IPS-11a (cell line): Measurements from ENCODE around the gene FBXO2.
A peak's percentile ranks its signal among the peaks of the same experiment; 100 is the strongest.
"Not testable (repeated sequence)": the region's sequence is repeated elsewhere in the genome, so short reads cannot be mapped to it uniquely, and the experiment has no call there.

Source experiments
- H3K4me3 ChIP-seq: one replicate; pipeline ENCODE4 v1.5.1; 2013; ENCODE audit warnings: low read depth, low read length, control low read depth

Gene FBXO2

DNA sequence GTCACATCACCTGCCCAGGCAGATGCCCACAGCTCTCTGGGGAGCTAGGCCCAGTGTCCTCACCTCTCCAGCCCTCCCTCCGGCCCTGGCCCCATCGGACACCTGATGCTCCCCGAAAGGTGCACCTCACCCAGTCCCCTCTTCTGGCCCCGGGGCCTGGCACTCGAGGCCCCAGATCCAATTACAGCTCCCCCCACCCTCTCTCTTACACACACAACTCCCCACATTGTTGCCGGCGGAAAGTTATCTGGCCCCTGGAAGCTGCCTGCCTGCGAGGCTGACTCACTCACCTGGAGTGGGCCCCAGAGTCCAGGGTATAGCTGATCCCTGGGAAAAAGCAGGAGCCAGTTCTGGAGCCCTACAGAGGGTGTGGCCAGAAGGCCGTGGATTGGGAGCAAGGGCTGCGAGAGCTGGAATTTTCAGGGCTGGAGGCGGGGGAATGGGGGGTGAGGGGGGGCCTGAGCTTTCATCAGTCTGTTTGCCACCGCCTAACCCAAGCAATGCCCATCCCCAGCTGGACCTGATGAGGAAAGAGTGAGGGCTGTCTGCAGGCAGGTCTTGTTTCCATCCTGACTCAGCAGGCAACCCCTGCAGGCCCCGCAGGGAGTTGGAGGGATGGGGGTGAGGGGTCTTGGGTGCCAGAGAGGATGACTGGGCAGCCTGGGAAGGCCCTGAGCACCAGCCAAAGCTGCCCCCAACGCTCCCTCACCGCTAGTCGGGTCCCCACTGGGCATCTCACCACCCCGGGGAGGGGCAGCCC lies 948 bp downstream of the FBXO2 start:
- H3K4me3 ChIP-seq = peak overlapping the region; percentile 51

DNA sequence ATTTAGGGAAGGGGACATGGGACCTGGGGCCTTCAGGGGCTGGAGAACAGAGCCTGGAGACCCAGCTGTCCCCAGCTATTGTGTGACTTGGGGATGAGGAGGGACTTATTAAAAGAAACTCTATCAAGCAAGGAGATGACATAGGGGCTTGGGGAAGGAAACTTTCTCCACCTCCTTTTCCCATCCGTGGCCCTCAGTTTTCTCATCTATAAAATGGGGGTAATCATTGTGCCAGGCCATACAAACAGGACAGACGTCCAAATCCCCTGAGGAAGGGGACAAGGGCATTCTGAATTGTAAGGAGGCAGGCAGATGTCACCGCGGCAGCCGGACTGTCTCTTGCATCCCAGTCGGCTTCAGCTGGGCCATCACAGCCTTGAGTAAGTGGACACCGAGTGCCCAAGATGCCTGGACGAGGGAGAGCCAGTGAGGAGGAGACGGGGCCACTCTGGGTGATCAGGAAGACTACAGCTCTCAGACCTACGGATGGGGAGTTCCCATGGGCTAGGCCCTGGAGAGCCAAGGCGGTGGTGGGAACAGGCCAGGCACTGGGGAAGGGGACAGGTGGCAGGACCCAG lies 1.9 kb downstream of the FBXO2 start:
- H3K4me3 ChIP-seq = no peak overlapping the region

DNA sequence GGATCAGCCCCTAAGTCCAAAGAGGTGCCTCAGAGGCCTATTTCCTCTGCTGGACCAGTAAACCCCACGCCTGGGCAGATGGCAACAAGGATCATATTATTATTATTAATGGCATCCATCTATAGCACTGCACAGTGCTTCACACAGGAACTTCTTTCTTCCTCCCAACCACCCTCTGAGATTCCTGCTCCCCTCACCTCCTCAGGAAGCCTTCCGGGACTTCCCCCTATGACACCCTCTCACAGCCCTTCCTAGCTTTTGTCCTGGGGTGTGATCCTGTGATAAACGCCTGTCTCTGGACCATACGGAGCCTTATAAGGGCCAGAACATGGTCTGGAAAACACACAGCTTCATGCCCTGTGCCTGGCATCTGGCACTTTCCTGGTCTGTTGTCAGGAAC lies 3.2 kb downstream of the FBXO2 start:
- H3K4me3 ChIP-seq = no peak overlapping the region

DNA sequence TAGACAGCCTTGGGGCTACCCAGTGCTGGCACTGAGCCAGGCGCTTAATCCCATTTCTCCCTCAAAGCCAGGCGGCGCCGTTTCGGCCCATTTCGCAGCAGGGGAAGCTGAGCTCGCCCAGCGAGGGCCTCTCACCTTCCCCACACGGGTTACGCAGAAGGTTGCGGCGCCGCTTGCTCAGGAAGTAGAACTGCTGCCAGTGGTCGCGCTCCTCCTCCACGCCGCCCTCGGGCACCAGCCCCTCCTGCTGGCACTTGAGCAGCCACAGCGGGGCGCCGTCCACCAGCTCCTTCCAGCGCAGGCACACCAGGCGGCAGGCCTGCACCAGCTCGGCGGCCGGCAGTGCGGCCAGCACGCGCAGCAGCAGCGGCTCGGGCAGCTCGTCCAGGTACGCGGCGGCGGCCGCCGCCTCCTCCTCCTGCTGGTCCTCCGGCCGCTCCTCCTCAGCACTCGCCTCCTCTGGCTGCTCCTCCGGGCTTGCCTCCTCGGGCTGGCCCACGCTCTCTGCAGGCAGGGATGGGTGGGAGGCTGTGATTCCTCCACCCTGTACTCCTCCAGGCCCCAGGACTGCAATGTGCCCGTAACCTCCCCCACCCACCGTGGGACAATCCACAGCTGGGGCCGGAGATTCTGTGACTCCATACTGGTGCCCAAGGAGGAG lies 3.8 kb downstream of the FBXO2 start:
- no peak overlapping the region for H3K4me3 ChIP-seq

DNA sequence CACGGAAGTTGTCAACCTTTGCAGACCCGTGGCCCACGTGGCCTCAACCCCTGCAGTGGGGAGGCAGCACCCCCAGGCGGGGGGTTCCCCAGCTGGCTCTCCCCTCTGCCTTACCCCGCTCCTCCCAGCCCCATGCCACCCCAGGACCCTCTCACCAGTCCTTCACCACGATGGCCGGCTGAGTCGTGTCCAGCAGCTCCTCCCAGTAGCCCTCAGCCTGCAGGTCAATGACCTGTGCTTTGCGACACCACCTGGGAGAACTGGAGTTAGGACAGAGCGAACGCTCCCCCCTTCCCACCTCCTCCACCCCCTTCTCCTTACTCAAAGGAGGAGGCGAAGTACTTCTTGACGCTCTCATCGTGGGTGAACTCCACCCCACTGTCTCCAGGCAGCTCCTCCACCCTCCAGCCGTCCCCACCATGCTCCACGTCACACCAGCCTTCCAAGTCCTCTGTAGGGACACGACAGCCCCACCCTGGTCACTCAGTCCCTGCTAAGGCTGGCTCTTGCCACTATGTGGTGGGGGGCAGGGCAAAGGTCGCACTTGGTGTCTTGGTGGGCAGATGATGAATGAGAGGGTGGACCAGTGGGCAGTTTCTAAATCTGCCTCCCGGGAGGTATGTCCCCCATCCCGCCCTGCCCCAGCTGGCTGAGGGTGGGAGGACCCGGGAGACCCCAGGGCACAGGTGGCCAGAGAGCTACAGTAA lies 4.5 kb downstream of the FBXO2 start:
- no peak overlapping the region for H3K4me3 ChIP-seq

DNA sequence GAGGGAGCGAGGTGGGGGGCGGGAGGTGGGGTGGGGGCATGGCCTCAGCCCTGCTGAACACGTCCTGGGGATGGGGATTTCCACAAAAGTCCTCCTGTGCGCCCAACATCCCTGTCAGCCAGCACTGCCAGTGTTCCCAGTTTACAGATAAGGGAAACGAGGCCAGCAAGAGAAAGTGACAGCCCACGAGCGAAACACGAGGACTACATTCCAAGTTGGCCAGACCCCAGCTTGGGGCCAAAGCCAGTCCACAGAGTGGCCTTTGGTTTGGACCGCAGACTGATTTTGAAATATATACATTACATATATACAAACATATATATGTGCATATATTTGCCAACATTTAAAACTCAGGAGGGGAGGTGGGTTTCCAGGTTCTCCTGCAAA lies 5.0 kb downstream of the FBXO2 start:
- no peak overlapping the region for H3K4me3 ChIP-seq

DNA sequence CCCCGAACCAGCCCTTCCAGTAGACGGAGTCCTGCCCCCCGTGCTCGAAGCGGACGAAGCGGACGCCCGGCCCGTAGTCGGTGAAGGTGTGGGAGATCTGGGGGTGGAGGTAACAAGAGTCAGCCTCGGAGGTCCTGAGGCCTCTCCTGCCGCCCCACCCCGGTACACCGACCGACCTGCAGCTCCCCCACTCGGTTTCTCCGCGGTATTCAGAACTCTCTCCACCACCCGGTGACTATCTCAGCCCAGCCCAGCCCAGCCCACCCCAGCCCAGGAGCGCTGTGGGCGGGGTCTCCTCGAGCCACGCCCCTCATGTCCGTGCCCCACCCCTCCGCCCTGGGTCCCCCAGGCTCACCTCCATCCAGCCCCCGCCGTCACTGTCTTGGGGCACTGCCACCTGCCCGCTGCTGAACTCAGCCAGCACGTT lies 5.5 kb downstream of the FBXO2 start:
- H3K4me3 ChIP-seq = no peak overlapping the region

DNA sequence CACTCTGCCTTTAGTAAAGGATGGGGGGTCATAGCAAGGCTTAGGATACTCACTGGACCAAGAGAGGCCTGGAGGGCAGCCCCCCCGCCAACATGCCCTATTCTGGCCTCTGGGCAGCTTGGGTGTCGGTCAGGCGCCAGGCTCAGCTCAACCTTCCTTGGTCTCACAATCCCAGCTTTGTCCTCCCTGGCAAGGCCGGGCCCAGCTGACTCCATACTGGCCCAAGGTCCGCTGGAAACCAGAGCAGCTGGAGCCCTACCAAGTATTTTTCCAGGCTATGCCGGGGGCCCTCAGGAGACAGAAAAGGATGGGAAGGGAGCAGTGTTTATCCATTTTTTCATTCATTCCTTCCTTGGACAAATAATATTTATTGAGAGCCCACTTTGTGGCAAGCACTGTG lies 6.2 kb downstream of the FBXO2 start:
- H3K4me3 ChIP-seq = no peak overlapping the region

DNA sequence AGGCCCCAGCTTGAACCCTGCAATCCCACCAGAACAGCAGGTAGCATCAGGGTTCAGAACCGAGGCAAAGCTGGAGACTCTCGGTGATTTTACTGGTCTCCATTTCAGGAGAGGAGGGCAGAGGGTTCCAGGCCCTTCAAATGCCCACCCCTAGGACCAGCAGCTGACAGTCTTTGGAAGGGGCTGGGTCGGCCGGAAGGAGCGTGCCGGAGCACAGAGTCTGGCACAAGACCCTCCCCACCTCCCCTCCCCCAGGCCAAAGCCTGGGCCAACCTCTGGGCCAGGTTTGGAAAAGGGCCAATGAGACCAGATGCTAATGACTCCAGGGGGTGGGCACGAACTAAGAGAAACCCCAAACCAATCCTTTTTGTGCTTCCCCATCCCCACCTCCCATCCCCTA lies 6.9 kb downstream of the FBXO2 start:
- no peak overlapping the region for H3K4me3 ChIP-seq

DNA sequence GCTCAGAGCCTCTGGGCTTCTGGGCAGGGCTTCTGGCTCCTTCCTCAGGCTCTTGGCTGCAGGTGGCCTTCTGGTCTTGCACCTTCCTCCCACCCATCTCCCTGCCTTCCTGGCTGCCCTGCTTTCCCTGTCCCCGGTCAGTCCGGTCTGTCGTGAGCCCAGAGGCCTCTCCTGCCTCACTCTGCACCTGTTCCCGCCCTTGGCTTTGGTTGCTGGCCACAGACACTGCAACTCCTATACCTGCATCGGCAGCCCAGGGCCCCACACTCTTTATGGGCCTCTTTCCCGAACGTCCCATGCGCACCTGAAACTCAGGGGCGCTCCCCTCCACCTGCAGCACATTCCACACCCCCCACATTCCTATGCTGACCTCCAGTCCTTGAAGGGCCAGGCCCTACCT lies 7.9 kb downstream of the FBXO2 start:
- H3K4me3 ChIP-seq = no peak overlapping the region

DNA sequence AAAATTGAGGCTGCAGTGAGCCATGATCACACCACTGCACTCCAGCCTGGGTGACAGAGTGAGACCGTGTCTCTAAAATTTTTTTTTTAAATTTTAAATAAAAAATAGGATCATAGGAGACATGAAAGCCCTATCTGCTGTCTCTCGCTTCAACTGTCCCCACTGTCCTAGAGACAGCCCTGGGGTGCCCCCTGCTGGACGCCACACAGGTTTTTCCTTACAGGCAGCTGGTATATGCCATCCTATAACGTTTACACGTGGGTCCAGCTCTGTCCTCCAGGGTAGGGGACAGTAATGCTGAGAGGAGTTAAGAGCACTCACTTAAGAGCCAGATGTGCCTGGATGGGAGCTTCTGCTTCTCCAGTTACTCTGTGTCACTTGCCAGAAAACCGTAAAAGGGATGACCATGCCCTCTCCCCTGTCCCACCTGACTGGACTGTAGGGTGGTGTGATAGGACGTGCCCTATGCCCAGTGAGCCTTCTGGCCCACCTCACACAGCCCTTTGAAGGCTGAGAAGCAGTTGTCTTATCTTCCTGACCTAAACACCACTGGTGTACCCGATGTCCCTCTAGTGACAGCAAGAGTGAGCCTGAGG lies 8.5 kb downstream of the FBXO2 start:
- no peak overlapping the region for H3K4me3 ChIP-seq

DNA sequence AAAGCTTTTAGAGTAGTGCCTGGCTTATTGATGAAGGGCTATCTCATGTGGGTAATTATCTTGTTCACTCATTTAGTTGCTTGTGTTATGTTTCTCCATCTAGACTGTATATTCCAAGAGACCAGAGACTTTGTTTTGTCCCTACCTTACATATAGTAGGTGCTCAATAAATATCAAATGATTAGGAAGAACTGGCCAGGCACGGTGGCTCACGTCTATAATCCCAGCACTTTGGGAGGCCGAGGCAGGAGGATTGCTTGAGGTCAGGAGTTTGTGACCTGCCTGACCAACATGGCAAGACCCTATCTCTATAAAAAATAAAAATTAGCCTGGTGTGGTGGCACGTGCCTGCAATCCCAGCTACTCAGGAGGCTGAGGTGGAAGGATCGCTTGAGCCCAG lies 9.0 kb downstream of the FBXO2 start:
- no peak overlapping the region for H3K4me3 ChIP-seq

DNA sequence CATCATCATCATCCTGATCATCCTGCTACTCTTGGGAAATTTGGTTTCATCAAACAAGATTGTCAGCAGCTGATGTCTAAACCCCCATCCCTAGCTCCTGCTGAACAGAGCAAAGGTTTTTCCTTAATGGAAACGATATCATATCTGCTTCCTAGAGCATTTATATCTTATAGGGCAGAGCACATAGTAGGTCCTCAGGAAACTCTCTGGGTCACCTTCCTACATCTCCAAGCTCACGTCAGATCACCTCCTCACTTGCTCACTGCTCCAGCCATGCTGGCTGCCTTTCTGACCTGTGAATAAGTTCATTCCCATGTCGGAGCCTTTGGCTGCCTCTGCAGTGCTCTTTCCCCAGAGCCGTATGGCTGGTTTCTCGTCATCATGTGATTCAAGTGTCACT lies 10.4 kb downstream of the FBXO2 start:
- H3K4me3 ChIP-seq = no peak overlapping the region

DNA sequence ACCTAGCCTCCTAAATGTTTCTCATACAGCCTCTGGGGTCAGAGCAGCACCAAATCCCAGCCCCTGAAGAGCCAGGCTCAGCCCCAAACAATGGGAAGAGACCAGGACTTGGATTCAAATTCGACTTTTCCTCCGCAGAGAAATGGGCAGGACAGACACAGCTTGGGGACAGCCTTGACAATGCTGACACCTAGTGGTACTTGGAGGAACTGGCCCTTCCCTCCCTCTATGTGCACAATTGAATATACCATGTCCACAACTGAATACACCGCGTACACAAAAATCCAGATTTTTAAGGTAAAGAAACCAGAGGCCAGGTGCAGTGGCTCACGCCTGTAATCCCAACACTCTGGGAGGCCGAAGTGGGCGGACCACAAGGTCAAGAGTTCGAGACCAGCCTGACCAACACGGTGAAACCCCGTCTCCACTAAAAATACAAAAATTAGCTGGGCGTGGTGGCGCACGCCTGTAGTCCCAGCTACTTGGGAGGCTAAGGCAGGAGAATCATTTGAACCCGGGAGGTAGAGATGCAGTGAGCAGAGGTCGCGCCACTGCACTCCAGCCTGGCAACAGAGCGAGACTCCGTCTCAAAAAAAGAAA lies 11.7 kb downstream of the FBXO2 start:
- not testable (repeated sequence) for H3K4me3 ChIP-seq

DNA sequence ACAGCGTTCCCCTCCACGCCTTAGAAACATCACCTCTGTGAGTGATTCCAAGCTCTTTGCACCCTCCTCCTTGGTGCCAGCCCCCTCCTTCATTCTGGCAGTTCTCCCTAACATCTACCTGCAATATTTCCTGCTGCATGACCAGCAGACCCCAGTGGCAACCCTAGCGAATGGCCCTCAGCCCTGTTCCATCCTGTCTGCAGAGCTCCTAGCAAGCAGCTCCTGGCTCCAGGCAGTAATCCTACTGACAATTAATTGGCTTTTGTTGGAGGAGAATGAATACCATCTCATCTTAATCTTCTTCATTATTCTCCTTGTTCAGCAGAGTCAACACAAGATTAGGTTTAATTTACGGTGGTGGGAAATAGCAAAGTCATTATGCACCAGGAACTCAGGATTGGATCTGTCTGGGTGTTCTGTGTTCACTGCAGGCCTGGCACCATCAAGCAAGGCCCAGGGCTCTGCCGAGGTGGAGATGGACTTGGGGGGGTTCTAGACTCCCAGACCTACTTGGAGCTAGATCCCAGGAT lies 12.4 kb downstream of the FBXO2 start:
- H3K4me3 ChIP-seq = no peak overlapping the region

DNA sequence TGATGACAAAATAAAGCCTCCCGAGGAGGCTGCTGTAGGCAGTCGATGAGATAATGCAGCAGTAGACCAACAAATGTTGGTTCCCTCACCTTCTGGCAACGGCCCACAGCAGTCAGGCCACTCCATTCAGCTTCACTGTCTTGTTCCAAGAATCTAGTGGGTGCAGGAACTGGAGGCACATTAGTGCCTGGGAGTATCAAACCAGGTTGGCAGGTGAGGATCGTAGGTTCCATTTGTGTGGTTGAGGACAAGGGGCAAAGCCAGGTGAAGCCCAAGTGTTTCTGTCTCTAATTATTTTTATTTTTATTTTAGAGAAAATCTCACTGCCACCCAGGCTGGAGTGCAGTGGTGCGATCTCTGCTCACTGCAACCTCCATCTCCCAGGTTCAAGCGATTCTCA lies 13.3 kb downstream of the FBXO2 start:
- H3K4me3 ChIP-seq = no peak overlapping the region

DNA sequence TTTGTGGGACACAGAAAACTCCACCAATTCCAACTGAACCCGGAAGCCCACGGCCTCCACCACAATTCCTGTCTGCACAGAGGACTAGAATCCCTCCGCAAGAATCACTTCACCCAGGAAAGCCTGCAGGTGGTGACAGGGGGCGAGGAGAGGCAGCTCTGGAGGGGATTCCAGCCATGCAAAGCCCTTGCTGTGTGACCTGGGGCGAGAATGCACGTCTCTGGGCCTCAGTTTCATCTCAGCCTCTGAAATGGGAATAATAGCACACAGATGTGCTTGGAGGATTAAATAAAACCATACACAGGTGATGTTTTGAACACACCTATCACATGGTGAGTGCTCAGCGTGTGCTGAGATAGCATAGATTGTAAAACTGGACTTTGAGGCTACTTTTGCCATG lies 14.1 kb downstream of the FBXO2 start:
- no peak overlapping the region for H3K4me3 ChIP-seq

DNA sequence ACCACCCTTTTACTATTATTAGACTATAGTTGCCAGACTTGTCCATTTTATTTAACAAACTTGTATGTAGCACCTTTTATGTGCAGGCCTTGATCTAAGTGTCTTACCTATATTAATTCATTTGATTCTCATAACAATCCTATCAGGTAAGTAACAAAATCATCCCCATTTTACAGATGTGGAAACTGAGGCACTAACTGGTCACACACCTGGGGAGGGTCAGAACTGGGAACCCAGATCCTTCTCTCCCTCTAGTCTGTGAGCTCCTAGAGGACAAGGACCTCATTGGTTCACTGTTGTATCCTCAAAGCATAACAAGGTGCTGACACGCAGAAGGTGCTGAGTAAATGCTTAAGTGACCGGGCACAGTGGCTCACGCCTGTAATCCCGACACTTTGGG lies 14.9 kb downstream of the FBXO2 start:
- H3K4me3 ChIP-seq = no peak overlapping the region

DNA sequence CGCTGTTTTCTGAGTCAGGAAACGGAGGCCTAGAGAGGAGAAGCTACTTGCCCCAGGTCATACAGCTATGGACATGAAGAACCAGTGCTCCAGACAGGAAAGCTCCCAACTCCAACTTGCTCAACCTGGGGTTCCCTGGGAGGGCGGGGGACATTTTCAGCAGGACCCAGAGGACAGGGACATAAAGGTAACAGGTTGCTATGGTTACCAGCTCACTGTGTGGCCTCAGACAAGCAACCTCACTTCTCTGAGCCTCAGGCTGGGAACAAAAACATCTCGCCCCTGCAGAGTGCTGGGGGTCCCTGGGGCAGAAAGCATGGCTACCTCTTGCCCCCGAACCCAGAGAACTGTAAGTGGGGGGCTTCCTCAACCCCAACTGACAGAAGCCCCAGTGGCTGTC lies 16.1 kb downstream of the FBXO2 start:
- no peak overlapping the region for H3K4me3 ChIP-seq

DNA sequence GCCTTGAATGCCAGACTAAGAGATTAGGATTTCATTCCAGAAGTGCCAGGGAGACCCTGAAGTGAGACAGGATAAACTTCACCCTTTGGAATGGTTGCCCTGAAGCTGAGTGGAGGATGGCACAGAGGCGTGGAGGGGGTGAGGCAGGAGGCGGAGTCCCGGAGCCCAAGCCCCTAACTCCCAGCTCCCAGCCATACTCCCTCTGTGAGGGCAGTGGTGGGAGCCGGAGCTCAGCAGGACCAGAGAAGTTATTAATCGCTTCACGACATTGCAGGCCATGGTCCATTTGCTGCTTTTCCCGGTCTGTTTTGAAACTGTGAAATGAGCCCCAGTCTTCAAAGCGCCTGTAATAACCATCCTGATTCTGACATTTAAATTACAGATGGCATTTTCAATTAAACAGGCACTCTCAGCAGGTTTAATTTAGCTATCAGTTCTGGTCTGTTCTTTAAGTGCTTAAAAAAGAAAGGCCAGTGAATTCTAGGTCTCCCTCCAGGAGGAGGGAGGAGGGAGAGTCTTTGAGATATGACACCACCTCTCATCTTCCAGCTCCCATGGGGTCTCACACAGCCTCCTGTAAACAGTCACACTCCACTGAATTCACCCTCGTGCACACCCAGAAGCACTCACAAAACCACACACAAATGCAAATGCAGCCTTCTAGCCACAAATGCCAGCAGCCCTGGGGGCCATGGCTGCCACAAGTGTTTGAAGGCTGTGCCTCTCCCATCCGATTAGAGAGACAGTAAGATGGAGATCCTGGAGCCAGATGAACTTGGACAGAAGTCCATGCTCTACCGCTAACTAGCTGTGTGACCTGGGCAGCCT lies 19.6 kb downstream of the FBXO2 start:
- no peak overlapping the region for H3K4me3 ChIP-seq
